ENCODE data around the gene SMTNL2.
"Not testable (repeated sequence)": the region's sequence is repeated elsewhere in the genome, so short reads cannot be mapped to it uniquely, and the experiment has no call there.

Gene SMTNL2

GRCh38 chr17:4590042-4590441, 5.7 kb downstream of the SMTNL2 start:
- H3K27me3 ChIP-seq (ENCODE audit: control insufficient read depth in 1 of 2, insufficient read depth in 1 of 2, low read length in 2 of 2) = peaks cover 49 to 62% of the 10 kb centered on the region in 2 experiments
- 80% methylated on average over 10 of the region's 11 CpGs for WGBS
- not testable (repeated sequence) for DNase-seq

DNA sequence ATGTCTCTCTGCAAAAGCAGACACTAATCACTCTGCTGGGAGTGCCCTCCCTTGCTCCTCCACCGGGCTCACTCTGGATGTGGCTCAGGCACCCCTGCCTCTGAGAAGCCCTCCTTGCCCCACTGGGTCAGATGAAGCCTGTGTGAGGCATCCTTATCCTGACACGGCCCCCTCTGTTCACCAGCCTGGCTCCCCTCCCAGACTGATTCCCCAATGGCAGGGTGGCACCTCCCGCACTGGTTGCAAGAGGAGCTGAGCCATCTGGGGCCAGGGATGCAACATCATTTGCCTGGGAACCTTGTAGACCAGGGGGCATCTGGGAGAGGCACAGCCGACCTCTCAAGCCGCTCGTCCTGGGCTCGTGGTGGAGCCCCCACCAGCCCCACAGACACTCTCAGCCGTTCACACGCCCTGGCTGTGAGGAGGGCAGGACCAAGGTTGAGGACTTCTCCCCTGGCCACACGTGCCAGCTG, 6.7 kb downstream of the SMTNL2 start:
- Histone ChIP-seq H3K9ac (ENCODE audit: low read length) (no peak overlapping the region), H2BK120ac (ENCODE audit: low read depth, low read length) (no peak overlapping the region), H3K14ac (ENCODE audit: low read length in 2 of 2) (no peak overlapping the region), H2BK15ac (ENCODE audit: low read depth, poor library complexity, severe bottlenecking) (no peak overlapping the region), H4K8ac (ENCODE audit: low read length) (no peak overlapping the region), H3K4ac (ENCODE audit: low read depth in 1 of 2, low read length in 2 of 2) (no peak overlapping the region), H3K36me3 (ENCODE audit: control insufficient read depth in 1 of 2, insufficient read depth in 2 of 2, low read depth in 1 of 2, low read length in 2 of 2) (peaks cover 0 to 3% of the 10 kb centered on the region in 2 experiments), H2AK5ac (ENCODE audit: low read length, severe bottlenecking) (no peak overlapping the region), H2BK12ac (ENCODE audit: low read length in 2 of 2) (peak overlapping the region in 1 of 2 experiments; percentile 59), H3K18ac (ENCODE audit: low read depth in 1 of 2, low read length in 2 of 2) (no peak overlapping the region), H3K4me2 (ENCODE audit: low read length, poor library complexity, severe bottlenecking) (no peak overlapping the region), H2BK5ac (ENCODE audit: low read depth, low read length, poor library complexity, severe bottlenecking) (no peak overlapping the region), H3K27ac (ENCODE audit: low read length, poor library complexity, severe bottlenecking) (no peak overlapping the region), H3K4me3 (ENCODE audit: insufficient read depth in 1 of 2, low read depth in 1 of 2, low read length in 2 of 2) (no peak overlapping the region), H3K23ac (ENCODE audit: low read length in 2 of 2) (no peak overlapping the region), H3K79me1 (replicated peaks; ENCODE audit: low read length, poor library complexity, severe bottlenecking) (no peaks in the 10 kb centered on the region), H3K27me3 (ENCODE audit: control insufficient read depth in 1 of 2, insufficient read depth in 1 of 2, low read length in 2 of 2) (peaks cover 49 to 52% of the 10 kb centered on the region in 2 experiments), H4K91ac (ENCODE audit: low read length) (no peak overlapping the region), H3K9me3 (ENCODE audit: control insufficient read depth, low read length) (no peaks in the 10 kb centered on the region), H3K4me1 (ENCODE audit: control insufficient read depth, insufficient read depth, low read depth, low read length) (peaks cover 12% of the 10 kb centered on the region), H2AFZ (ENCODE audit: low read depth, low read length) (no peak overlapping the region)
- 74% methylated on average over 10 of the region's 10 CpGs for WGBS
- DNase-seq = no peak

More at GRCh38 chr17:4590042-4590441, 5.7 kb downstream of the SMTNL2 start:
- H3K4ac ChIP-seq (ENCODE audit: low read depth in 1 of 2, low read length in 2 of 2); H3K4me2 ChIP-seq (ENCODE audit: low read length, poor library complexity, severe bottlenecking); H3K23ac ChIP-seq (ENCODE audit: low read length in 2 of 2); H4K91ac ChIP-seq (ENCODE audit: low read length); H3K18ac ChIP-seq (ENCODE audit: low read depth in 1 of 2, low read length in 2 of 2); H3K4me3 ChIP-seq (ENCODE audit: insufficient read depth in 1 of 2, low read depth in 1 of 2, low read length in 2 of 2); H3K9me3 ChIP-seq (ENCODE audit: control insufficient read depth, low read length); H2BK120ac ChIP-seq (ENCODE audit: low read depth, low read length); H3K79me1 ChIP-seq (replicated peaks; ENCODE audit: low read length, poor library complexity, severe bottlenecking); H3K9ac ChIP-seq (ENCODE audit: low read length); H3K14ac ChIP-seq (ENCODE audit: low read length in 2 of 2); H2BK12ac ChIP-seq (ENCODE audit: low read length in 2 of 2); H2AFZ ChIP-seq (ENCODE audit: low read depth, low read length); H3K36me3 ChIP-seq (ENCODE audit: control insufficient read depth in 1 of 2, insufficient read depth in 2 of 2, low read depth in 1 of 2, low read length in 2 of 2); H3K27ac ChIP-seq (ENCODE audit: low read length, poor library complexity, severe bottlenecking); H2AK5ac ChIP-seq (ENCODE audit: low read length, severe bottlenecking); H2BK5ac ChIP-seq (ENCODE audit: low read depth, low read length, poor library complexity, severe bottlenecking); H4K8ac ChIP-seq (ENCODE audit: low read length); H2BK15ac ChIP-seq (ENCODE audit: low read depth, poor library complexity, severe bottlenecking): not testable (repeated sequence)
- H3K4me1 ChIP-seq (ENCODE audit: control insufficient read depth, insufficient read depth, low read depth, low read length) = peaks cover 22% of the 10 kb centered on the region

DNA sequence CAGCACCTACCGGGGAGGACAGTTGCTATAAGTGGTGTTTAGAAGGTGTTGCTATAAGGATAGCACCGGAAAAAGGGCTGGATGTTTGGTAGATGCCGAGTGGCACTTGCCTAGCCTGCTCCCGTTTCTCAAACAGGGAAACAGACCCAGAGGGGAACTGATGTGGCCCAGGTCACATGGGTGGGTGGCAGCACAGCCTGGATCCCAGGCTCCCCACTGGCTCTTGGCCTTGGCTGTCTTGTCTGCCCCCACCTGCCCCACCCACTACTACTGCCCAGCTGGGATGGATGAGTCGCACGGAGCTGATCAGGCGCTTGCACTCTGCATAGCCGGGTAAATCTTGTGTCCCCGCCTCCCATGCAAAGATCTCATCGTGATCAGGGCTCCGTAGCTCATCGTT, 7.2 kb downstream of the SMTNL2 start:
- Histone ChIP-seq H3K23ac (ENCODE audit: low read length in 2 of 2) (no peak overlapping the region), H3K4me2 (ENCODE audit: low read length, poor library complexity, severe bottlenecking) (no peak overlapping the region), H3K27me3 (ENCODE audit: control insufficient read depth in 1 of 2, insufficient read depth in 1 of 2, low read length in 2 of 2) (peaks cover 46 to 48% of the 10 kb centered on the region in 2 experiments), H3K36me3 (ENCODE audit: control insufficient read depth in 1 of 2, insufficient read depth in 2 of 2, low read depth in 1 of 2, low read length in 2 of 2) (peaks cover 0 to 5% of the 10 kb centered on the region in 2 experiments), H3K9me3 (ENCODE audit: control insufficient read depth, low read length) (no peaks in the 10 kb centered on the region), H2BK120ac (ENCODE audit: low read depth, low read length) (no peak overlapping the region), H2AFZ (ENCODE audit: low read depth, low read length) (no peak overlapping the region), H3K9ac (ENCODE audit: low read length) (no peak overlapping the region), H3K4ac (ENCODE audit: low read depth in 1 of 2, low read length in 2 of 2) (no peak overlapping the region), H3K79me1 (replicated peaks; ENCODE audit: low read length, poor library complexity, severe bottlenecking) (no peaks in the 10 kb centered on the region), H2AK5ac (ENCODE audit: low read length, severe bottlenecking) (no peak overlapping the region), H4K8ac (ENCODE audit: low read length) (no peak overlapping the region), H3K27ac (ENCODE audit: low read length, poor library complexity, severe bottlenecking) (no peak overlapping the region), H3K4me1 (ENCODE audit: control insufficient read depth, insufficient read depth, low read depth, low read length) (peaks cover 11% of the 10 kb centered on the region), H4K91ac (ENCODE audit: low read length) (no peak overlapping the region), H3K4me3 (ENCODE audit: insufficient read depth in 1 of 2, low read depth in 1 of 2, low read length in 2 of 2) (no peak overlapping the region), H2BK12ac (ENCODE audit: low read length in 2 of 2) (no peak overlapping the region), H3K18ac (ENCODE audit: low read depth in 1 of 2, low read length in 2 of 2) (no peak overlapping the region), H2BK5ac (ENCODE audit: low read depth, low read length, poor library complexity, severe bottlenecking) (no peak overlapping the region), H3K14ac (ENCODE audit: low read length in 2 of 2) (peak overlapping the region in 1 of 2 experiments; percentile 72), H2BK15ac (ENCODE audit: low read depth, poor library complexity, severe bottlenecking) (no peak overlapping the region)
- DNase-seq = peak; percentile 23
- 63% methylated on average over 12 of the region's 12 CpGs for WGBS

GRCh38 chr17:4592240-4593005, 8.1 kb downstream of the SMTNL2 start:
- Histone ChIP-seq H3K4ac (ENCODE audit: low read depth in 1 of 2, low read length in 2 of 2) (no peak overlapping the region), H3K27ac (ENCODE audit: low read length, poor library complexity, severe bottlenecking) (no peak overlapping the region), H2BK120ac (ENCODE audit: low read depth, low read length) (no peak overlapping the region), H3K4me3 (ENCODE audit: insufficient read depth in 1 of 2, low read depth in 1 of 2, low read length in 2 of 2) (no peak overlapping the region), H2BK12ac (ENCODE audit: low read length in 2 of 2) (no peak overlapping the region), H3K18ac (ENCODE audit: low read depth in 1 of 2, low read length in 2 of 2) (no peak overlapping the region), H3K4me1 (ENCODE audit: control insufficient read depth, insufficient read depth, low read depth, low read length) (peaks cover 9% of the 10 kb centered on the region), H3K27me3 (ENCODE audit: control insufficient read depth in 1 of 2, insufficient read depth in 1 of 2, low read length in 2 of 2) (peaks cover 45 to 46% of the 10 kb centered on the region in 2 experiments), H3K14ac (ENCODE audit: low read length in 2 of 2) (no peak overlapping the region), H3K9ac (ENCODE audit: low read length) (no peak overlapping the region), H3K9me3 (ENCODE audit: control insufficient read depth, low read length) (no peaks in the 10 kb centered on the region), H2BK5ac (ENCODE audit: low read depth, low read length, poor library complexity, severe bottlenecking) (no peak overlapping the region), H3K36me3 (ENCODE audit: control insufficient read depth in 1 of 2, insufficient read depth in 2 of 2, low read depth in 1 of 2, low read length in 2 of 2) (peaks cover 0 to 14% of the 10 kb centered on the region in 2 experiments), H4K91ac (ENCODE audit: low read length) (no peak overlapping the region), H3K4me2 (ENCODE audit: low read length, poor library complexity, severe bottlenecking) (no peak overlapping the region), H2AFZ (ENCODE audit: low read depth, low read length) (no peak overlapping the region), H2BK15ac (ENCODE audit: low read depth, poor library complexity, severe bottlenecking) (no peak overlapping the region), H3K79me1 (replicated peaks; ENCODE audit: low read length, poor library complexity, severe bottlenecking) (no peaks in the 10 kb centered on the region), H4K8ac (ENCODE audit: low read length) (no peak overlapping the region), H3K23ac (ENCODE audit: low read length in 2 of 2) (no peak overlapping the region), H2AK5ac (ENCODE audit: low read length, severe bottlenecking) (no peak overlapping the region)
- WGBS = 86% methylated on average over 11 of the region's 11 CpGs
- no peak for DNase-seq
